CD14-positive monocyte (primary cell): ENCODE results near the gene COMT. TPM values are rescaled to one million over a fixed set of nuclear protein-coding genes. Genes with fewer than 3 reads are reported as not detected.

Experiments used
- DNase-seq, 3 donors: peaks; one replicate each; pipeline ENCODE4 v3.0.0-alpha.2; 2011 to 2022
- H2AFZ ChIP-seq: 2 replicates; pipeline ENCODE4 v1.6.0; 2012; ENCODE audit warnings: mild to moderate bottlenecking, low read depth, low read length, inconsistent platforms; ENCODE audit not compliant: insufficient read depth, poor library complexity, severe bottlenecking
- H3K27ac ChIP-seq, 2 donors: 1 replicate in 1 of 2; 2 replicates in 1 of 2; pipeline ENCODE4 v1.5.1; 2012 to 2013; ENCODE audit warnings: low read length in 2 of 2, control low read depth in 1 of 2, inconsistent platforms in 1 of 2, low read depth in 1 of 2, mild to moderate bottlenecking in 1 of 2
- H3K27me3 ChIP-seq, 2 donors: one replicate each; pipeline versions ENCODE4 v1.6.0 to v1.6.1; 2011 to 2013; ENCODE audit warnings: low read length in 2 of 2; ENCODE audit not compliant: control insufficient read depth in 2 of 2, insufficient read depth in 2 of 2
- H3K36me3 ChIP-seq, 2 donors: replicated peaks in 1 of 2; 1 replicate in 1 of 2; 2 replicates in 1 of 2; pipeline versions ENCODE4 v1.5.1 to v1.6.1; 2012 to 2013; ENCODE audit warnings: low read length in 2 of 2, control low read depth in 1 of 2, inconsistent platforms in 1 of 2, mild to moderate bottlenecking in 1 of 2; ENCODE audit not compliant: insufficient read depth in 2 of 2, control insufficient read depth in 1 of 2
- H3K4me1 ChIP-seq, 2 donors: 1 replicate in 1 of 2; 2 replicates in 1 of 2; pipeline versions ENCODE4 v1.5.1 to v1.6.1; 2012 to 2013; ENCODE audit warnings: low read length in 2 of 2, control low read depth in 1 of 2, inconsistent platforms in 1 of 2, mild to moderate bottlenecking in 1 of 2, moderate library complexity in 1 of 2; ENCODE audit not compliant: insufficient read depth in 2 of 2, control insufficient read depth in 1 of 2
- H3K4me2 ChIP-seq: replicated peaks from 2 replicates; pipeline ENCODE3; 2012; ENCODE audit warnings: low read length, moderate library complexity, mild to moderate bottlenecking; ENCODE audit not compliant: poor library complexity, severe bottlenecking; ENCODE audit errors: extremely low read depth
- H3K4me3 ChIP-seq, 3 experiments: fragments of 200-600 bp in 1 of 3; sonication (generic) in 1 of 3; replicated peaks in 1 of 3; 1 replicate in 2 of 3; 2 replicates in 1 of 3; pipeline ENCODE4 v1.5.1; 2011 to 2013; ENCODE audit warnings: low read length in 3 of 3, mild to moderate bottlenecking in 3 of 3, control low read depth in 2 of 3, low read depth in 2 of 3, inconsistent platforms in 1 of 3, moderate library complexity in 1 of 3
- H3K79me2 ChIP-seq: 2 replicates; pipeline ENCODE4 v1.6.0; 2012; ENCODE audit warnings: mild to moderate bottlenecking, control low read depth, inconsistent platforms, low read length, moderate library complexity; ENCODE audit not compliant: insufficient read depth
- H3K9ac ChIP-seq: 2 replicates; pipeline ENCODE4 v1.6.0; 2017; ENCODE audit warnings: low read length, mild to moderate bottlenecking; ENCODE audit not compliant: insufficient read depth, poor library complexity, severe bottlenecking
- H3K9me3 ChIP-seq, 2 donors: replicated peaks in 1 of 2; 1 replicate in 1 of 2; 2 replicates in 1 of 2; pipeline versions ENCODE4 v1.5.1 to v1.6.1; 2012 to 2013; ENCODE audit warnings: low read length in 2 of 2, control low read depth in 1 of 2; ENCODE audit not compliant: control insufficient read depth in 1 of 2, insufficient read depth in 1 of 2
- H4K20me1 ChIP-seq: 2 replicates; pipeline ENCODE4 v1.6.0; 2012; ENCODE audit warnings: mild to moderate bottlenecking, low read length, control low read depth, moderate library complexity; ENCODE audit not compliant: insufficient read depth
- H3K27ac Mint-ChIP-seq, 7 donors: one replicate each; pipeline ENCODE4 v1.8.0; 2020; ENCODE audit warnings: mild to moderate bottlenecking in 7 of 7, mixed read lengths in 7 of 7, moderate library complexity in 6 of 7, inconsistent platforms in 2 of 7
- H3K27me3 Mint-ChIP-seq, 3 donors: one replicate each; pipeline ENCODE4 v1.8.0; 2021 to 2022; ENCODE audit warnings: low read depth in 3 of 3, mild to moderate bottlenecking in 3 of 3, mixed read lengths in 3 of 3, moderate library complexity in 3 of 3, inconsistent platforms in 1 of 3
- H3K36me3 Mint-ChIP-seq, 2 donors: one replicate each; pipeline ENCODE4 v1.8.0; 2020; ENCODE audit warnings: mixed read lengths in 2 of 2, inconsistent platforms in 1 of 2, mild to moderate bottlenecking in 1 of 2
- H3K4me1 Mint-ChIP-seq: one replicate; pipeline ENCODE4 v1.8.0; 2020; ENCODE audit warnings: mild to moderate bottlenecking, mixed read lengths
- H3K4me3 Mint-ChIP-seq, 2 donors: one replicate each; pipeline ENCODE4 v1.8.0; 2020; ENCODE audit warnings: mild to moderate bottlenecking in 2 of 2, mixed read lengths in 2 of 2, moderate library complexity in 1 of 2
- H3K9me3 Mint-ChIP-seq, 7 donors: one replicate each; pipeline ENCODE4 v1.8.0; 2020 to 2022; ENCODE audit warnings: mixed read lengths in 7 of 7, mild to moderate bottlenecking in 6 of 7, moderate library complexity in 6 of 7, inconsistent platforms in 2 of 7
- WGBS: methylation state at CpG from one replicate; pipeline ENCODE4 v1.1.5; 2013; ENCODE audit warnings: missing lambda C conversion rate; ENCODE audit not compliant: insufficient coverage; 5-methylcytosine and 5-hydroxymethylcytosine counted together
- intact Hi-C, 2 donors: fragments of 100-400 bp; cut with micrococcal nuclease; formaldehyde crosslinking; loops; one replicate each; pipeline versions ENCODE4 v1.15.0 to v1.15.1; 2023
- polyA plus RNA-seq, 3 donors: library from polyadenylated mRNA; depleted of rRNA in 1 of 3; unstranded in 2 of 3; stranded (reverse) in 1 of 3; fragments of 300-500 nt in 2 of 3; fragments of >200 nt in 1 of 3; fragmentation: Illumina TruSeq in 2 of 3; gene quantifications; 1 replicate in 2 of 3; 2 replicates in 1 of 3; pipeline ENCODE4 v1.2.3, GENCODE V29; 2012 to 2021
- TF ChIP-seq, protein P1 (sequence below): fragments of 200-600 bp; IDR thresholded peaks from one replicate; pipeline ENCODE4 v1.8.0; 2022; ENCODE audit warnings: antibody characterized with exemption, mild to moderate bottlenecking

Gene COMT
- polyA plus RNA-seq, 3 donors: 314 to 400 (median 329) TPM

GRCh38 chr22:19988331-19988808, 46.8 kb downstream of the COMT start:
- no peak overlapping the region for H3K27ac Mint-ChIP-seq
- no peak for DNase-seq
- Histone ChIP-seq H3K27me3 (peaks cover 0 to 5% of the 10 kb centered on the region in 2 donors), H3K4me2 (no peak overlapping the region), H3K9me3 (no peaks in the 10 kb centered on the region), H2AFZ (no peak overlapping the region), H3K9ac (no peak overlapping the region), H3K79me2 (no peaks in the 10 kb centered on the region), H3K27ac (no peak overlapping the region), H3K4me1 (peaks cover 8 to 11% of the 10 kb centered on the region in 2 donors), H4K20me1 (no peaks in the 10 kb centered on the region), H3K36me3 (no peaks in the 10 kb centered on the region), H3K4me3 (no peak overlapping the region)
- TF ChIP-seq, protein P1, sequence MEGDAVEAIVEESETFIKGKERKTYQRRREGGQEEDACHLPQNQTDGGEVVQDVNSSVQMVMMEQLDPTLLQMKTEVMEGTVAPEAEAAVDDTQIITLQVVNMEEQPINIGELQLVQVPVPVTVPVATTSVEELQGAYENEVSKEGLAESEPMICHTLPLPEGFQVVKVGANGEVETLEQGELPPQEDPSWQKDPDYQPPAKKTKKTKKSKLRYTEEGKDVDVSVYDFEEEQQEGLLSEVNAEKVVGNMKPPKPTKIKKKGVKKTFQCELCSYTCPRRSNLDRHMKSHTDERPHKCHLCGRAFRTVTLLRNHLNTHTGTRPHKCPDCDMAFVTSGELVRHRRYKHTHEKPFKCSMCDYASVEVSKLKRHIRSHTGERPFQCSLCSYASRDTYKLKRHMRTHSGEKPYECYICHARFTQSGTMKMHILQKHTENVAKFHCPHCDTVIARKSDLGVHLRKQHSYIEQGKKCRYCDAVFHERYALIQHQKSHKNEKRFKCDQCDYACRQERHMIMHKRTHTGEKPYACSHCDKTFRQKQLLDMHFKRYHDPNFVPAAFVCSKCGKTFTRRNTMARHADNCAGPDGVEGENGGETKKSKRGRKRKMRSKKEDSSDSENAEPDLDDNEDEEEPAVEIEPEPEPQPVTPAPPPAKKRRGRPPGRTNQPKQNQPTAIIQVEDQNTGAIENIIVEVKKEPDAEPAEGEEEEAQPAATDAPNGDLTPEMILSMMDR: no peak
- peaks cover 0 to 3% (median 0%) of the 10 kb centered on the region in 7 donors for H3K9me3 Mint-ChIP-seq
- H3K27me3 Mint-ChIP-seq: peaks cover 2 to 16% (median 10%) of the 10 kb centered on the region in 3 donors
- 93% methylated on average over 9 of the region's 9 CpGs for WGBS
- intact Hi-C loops: loop anchor here in 1 of 2 donors (5.0 kb wide), 1 partner anchor 34 kb away; the partner anchor contains the start of gene TANGO2
- peaks cover 4% of the 10 kb centered on the region for H3K4me1 Mint-ChIP-seq
- H3K36me3 Mint-ChIP-seq: no peaks in the 10 kb centered on the region
- H3K4me3 Mint-ChIP-seq: no peak overlapping the region

- Histone ChIP-seq H3K9ac (no peak overlapping the region), H3K27ac (no peak overlapping the region), H3K36me3 (no peaks in the 10 kb centered on the region), H3K4me1 (peaks cover 8 to 11% of the 10 kb centered on the region in 2 donors), H3K4me2 (no peak overlapping the region), H3K4me3 (no peak overlapping the region), H2AFZ (no peak overlapping the region), H3K27me3 (peaks cover 0 to 5% of the 10 kb centered on the region in 2 donors), H3K79me2 (no peaks in the 10 kb centered on the region), H4K20me1 (no peaks in the 10 kb centered on the region), H3K9me3 (no peaks in the 10 kb centered on the region)
- no peak for DNase-seq
- intact Hi-C loops: loop anchor here in 1 of 2 donors (5.0 kb wide), 1 partner anchor 33 kb away; the partner anchor contains the start of gene TANGO2
- Mint-ChIP-seq H3K27ac (no peak overlapping the region), H3K27me3 (peaks cover 2 to 16% (median 10%) of the 10 kb centered on the region in 3 donors), H3K4me1 (peaks cover 4% of the 10 kb centered on the region), H3K9me3 (peaks cover 0 to 3% (median 0%) of the 10 kb centered on the region in 7 donors), H3K36me3 (no peaks in the 10 kb centered on the region), H3K4me3 (no peak overlapping the region)
- 93% methylated on average over 16 of the region's 18 CpGs for WGBS
- TF ChIP-seq, protein P1: no peak
These were observed 47.6 kb downstream of the COMT start for GRCh38 chr22:19988965-19989724.
